MM.1S (cell line): Measurements from ENCODE around the gene TIFAB.

Experiments used
- EZH2phosphoT487 ChIP-seq: fragments of 300-600 bp; sonication (generic); IDR thresholded peaks from 2 replicates; pipeline ENCODE4 v1.6.1; 2018; ENCODE audit warnings: antibody characterized with exemption, low read length
- TF ChIP-seq, protein P1 (sequence below): fragments of 300-600 bp; sonication (generic); IDR thresholded peaks from 2 replicates; pipeline ENCODE4 v1.5.1; 2016; ENCODE audit warnings: antibody characterized with exemption, low read length, mixed read lengths

DNA sequence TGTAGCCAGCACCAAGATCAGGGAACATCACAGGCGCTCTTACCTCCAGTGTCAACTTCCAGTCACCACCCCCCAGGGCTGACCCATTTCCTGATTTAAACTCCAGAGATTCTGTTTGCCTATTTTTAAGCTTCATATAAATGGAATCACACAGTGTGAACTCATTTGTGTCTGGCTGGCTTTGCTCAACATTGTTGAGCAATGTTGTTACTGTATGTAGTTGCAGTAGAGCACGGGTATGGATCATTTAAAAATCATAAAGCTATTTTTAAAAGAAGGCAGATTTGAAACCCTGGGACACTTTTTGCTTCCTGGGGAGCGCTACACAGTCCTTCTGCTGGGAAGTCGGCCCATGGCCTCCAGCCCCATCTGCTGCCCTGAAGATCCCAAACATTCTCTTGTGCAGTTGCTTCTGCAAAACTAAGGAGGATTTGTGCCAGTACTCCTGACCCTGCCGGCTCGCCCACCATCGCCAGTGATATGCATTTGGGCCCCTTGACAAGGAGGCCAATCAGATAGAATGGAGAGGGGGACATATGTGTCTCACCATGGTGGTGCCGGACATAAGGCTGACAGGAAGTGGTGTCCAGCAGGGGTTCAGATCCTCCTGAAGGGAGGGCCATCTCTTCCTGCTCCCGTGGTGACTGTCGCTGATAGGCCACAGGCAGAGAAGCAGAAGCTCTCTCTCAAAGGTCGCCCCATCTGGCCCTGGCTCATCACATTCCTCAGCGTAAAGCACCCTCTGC lies 18.3 kb downstream of the TIFAB start:
- TF ChIP-seq, protein P1, sequence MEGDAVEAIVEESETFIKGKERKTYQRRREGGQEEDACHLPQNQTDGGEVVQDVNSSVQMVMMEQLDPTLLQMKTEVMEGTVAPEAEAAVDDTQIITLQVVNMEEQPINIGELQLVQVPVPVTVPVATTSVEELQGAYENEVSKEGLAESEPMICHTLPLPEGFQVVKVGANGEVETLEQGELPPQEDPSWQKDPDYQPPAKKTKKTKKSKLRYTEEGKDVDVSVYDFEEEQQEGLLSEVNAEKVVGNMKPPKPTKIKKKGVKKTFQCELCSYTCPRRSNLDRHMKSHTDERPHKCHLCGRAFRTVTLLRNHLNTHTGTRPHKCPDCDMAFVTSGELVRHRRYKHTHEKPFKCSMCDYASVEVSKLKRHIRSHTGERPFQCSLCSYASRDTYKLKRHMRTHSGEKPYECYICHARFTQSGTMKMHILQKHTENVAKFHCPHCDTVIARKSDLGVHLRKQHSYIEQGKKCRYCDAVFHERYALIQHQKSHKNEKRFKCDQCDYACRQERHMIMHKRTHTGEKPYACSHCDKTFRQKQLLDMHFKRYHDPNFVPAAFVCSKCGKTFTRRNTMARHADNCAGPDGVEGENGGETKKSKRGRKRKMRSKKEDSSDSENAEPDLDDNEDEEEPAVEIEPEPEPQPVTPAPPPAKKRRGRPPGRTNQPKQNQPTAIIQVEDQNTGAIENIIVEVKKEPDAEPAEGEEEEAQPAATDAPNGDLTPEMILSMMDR = no peak
- TF ChIP-seq EZH2phosphoT487 = no peak
